ENCODE results near the gene ACTR1A.

ACTR1A gene

DNA sequence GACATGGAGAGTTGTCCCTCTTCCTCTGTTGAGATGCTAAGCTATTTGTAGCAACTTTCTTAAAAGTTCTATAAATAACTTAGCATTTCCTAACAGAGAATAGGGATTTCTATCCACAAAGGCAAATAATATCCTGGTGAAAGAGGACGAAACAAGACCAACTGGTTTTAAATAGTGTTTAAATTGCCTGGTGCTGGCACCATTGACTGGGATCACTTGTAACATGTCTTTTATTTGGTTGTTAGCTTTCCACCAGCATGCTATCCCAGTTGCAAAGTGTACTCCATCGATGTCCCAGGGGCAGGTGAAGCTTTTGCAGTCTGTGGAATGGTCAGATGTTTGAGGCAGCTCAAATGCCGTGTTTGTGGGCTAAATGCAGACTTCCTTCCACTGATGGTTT, 5.0 kb upstream of the ACTR1A start:
- no peak overlapping the region for H3K4me3 ChIP-seq (ENCODE audit: low read depth, low read length)
- no peak for DNase-seq (ENCODE audit: low read depth)
- TF ChIP-seq, protein P1, sequence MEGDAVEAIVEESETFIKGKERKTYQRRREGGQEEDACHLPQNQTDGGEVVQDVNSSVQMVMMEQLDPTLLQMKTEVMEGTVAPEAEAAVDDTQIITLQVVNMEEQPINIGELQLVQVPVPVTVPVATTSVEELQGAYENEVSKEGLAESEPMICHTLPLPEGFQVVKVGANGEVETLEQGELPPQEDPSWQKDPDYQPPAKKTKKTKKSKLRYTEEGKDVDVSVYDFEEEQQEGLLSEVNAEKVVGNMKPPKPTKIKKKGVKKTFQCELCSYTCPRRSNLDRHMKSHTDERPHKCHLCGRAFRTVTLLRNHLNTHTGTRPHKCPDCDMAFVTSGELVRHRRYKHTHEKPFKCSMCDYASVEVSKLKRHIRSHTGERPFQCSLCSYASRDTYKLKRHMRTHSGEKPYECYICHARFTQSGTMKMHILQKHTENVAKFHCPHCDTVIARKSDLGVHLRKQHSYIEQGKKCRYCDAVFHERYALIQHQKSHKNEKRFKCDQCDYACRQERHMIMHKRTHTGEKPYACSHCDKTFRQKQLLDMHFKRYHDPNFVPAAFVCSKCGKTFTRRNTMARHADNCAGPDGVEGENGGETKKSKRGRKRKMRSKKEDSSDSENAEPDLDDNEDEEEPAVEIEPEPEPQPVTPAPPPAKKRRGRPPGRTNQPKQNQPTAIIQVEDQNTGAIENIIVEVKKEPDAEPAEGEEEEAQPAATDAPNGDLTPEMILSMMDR (IDR thresholded peaks at IDR 0.05; ENCODE audit: low read depth, low read length) = no peak
- TF ChIP-seq, protein P2, sequence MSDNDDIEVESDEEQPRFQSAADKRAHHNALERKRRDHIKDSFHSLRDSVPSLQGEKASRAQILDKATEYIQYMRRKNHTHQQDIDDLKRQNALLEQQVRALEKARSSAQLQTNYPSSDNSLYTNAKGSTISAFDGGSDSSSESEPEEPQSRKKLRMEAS (IDR thresholded peaks at IDR 0.05; ENCODE audit: low read depth, low read length) = no peak
- TF ChIP-seq MYC (IDR thresholded peaks at IDR 0.05; ENCODE audit: low read depth, low read length) (no peak), POLR2A (IDR thresholded peaks at IDR 0.05; ENCODE audit: extremely low read depth, insufficient read length) (no peak)

GRCh38 chr10:102505462-102506115, 3.1 kb upstream of the ACTR1A start:
- TF ChIP-seq MYC (IDR thresholded peaks at IDR 0.05; ENCODE audit: low read depth, low read length) = no peak
- TF ChIP-seq POLR2A (IDR thresholded peaks at IDR 0.05; ENCODE audit: extremely low read depth, insufficient read length) = no peak
- TF ChIP-seq, protein P1 (IDR thresholded peaks at IDR 0.05; ENCODE audit: low read depth, low read length) = no peak
- TF ChIP-seq, protein P2 (IDR thresholded peaks at IDR 0.05; ENCODE audit: low read depth, low read length) = no peak
- H3K4me3 ChIP-seq (ENCODE audit: low read depth, low read length) = peak overlapping the region; percentile 87
- DNase-seq (ENCODE audit: low read depth) = no peak

GRCh38 chr10:102504976-102505300, 2.4 kb upstream of the ACTR1A start:
- TF ChIP-seq, protein P2 (IDR thresholded peaks at IDR 0.05; ENCODE audit: low read depth, low read length) = no peak
- no peak for TF ChIP-seq POLR2A (IDR thresholded peaks at IDR 0.05; ENCODE audit: extremely low read depth, insufficient read length)
- TF ChIP-seq, protein P1 (IDR thresholded peaks at IDR 0.05; ENCODE audit: low read depth, low read length) = no peak
- no peak for TF ChIP-seq MYC (IDR thresholded peaks at IDR 0.05; ENCODE audit: low read depth, low read length)
- H3K4me3 ChIP-seq (ENCODE audit: low read depth, low read length) = peak overlapping the region; percentile 87
- DNase-seq (ENCODE audit: low read depth) = no peak

DNA sequence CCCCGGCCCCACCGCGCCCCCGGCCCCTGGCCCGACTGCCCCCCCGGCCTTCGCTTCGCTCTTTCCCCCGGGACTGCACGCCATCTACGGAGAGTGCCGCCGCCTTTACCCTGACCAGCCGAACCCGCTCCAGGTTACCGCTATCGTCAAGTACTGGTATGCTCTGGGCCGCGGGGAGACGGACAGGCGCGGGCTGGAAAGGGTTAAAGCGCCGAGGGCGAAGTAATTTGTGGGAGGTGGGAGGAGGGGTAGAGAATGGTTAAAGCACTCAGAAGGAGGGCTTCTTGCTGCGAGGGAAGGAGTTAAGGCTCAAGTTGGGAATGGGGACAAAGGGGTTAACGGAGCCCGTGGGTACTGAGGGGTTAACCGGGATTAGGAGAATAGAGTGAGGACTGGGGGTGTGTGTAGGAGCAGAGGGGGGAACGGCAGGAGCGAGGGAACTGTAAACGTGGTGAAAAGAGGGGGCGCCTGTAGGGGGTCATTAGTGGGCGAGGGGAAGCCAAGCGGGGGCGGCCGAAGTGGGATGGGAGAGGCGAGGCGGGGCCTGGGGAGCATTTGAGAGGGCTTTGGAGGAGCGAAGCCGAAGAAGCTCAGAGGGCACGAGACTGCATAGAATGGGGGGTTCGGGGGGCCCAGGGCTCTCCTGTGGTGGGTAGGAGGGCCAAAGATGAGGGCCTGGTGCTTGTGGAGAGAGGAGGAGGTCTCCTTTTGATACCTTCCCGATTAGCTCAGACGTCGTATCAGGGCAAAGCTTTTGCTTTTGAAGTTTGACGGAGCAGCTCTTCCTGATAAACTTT, 1.9 kb upstream of the ACTR1A start:
- no peak for TF ChIP-seq MYC (IDR thresholded peaks at IDR 0.05; ENCODE audit: low read depth, low read length)
- DNase-seq (ENCODE audit: low read depth) = peak; percentile 72
- peak overlapping the region; percentile 87 for H3K4me3 ChIP-seq (ENCODE audit: low read depth, low read length)

DNA sequence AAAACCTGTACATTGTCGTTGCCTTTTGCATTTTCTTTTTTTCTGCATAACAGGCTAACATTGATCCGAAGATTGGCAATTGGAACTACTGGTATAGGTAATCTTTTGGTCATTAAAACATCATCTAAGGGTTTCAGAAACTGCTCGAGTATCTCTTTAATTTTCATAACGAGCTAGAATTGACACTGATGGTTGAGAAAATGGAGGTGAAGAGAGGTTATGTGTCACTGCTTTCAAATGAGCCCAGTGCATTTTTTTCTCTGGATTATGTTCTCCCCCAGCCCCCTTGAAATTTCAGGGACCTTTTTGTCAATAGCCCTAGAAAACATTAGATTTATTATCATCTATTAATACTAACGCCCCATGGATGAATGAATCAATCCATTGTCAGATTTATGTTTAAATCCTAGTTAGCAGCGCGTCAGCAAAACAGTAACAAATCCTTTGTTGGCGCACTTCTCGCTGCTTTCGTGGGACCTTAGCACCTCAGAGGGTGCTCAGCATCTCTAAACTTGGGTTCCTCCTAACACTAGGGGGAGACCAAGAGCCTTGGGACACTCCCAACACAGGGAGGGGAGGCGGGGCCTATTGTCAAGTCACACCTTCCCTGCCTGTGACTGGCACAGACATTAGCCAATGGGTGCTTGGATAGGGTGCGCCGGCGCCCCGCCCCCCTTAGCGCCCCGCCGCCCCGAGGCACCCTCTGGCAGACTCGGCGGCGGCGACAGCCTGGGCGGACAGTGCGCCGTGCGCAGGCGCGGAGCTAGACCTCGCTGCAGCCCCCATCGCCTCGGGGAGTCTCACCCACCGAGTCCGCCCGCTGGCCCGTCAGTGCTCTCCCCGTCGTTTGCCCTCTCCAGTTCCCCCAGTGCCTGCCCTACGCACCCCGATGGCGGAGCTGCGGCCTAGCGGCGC, 1.0 kb upstream of the ACTR1A start, which contains the start of gene SUFU:
Gene SUFU (plus strand): TSS at position 709 of the 915 bp plus-strand sequence. CDS start 181 bp downstream, at position 890.
- H3K4me3 ChIP-seq (ENCODE audit: low read depth, low read length) = peak within 1 kb of the TSS; percentile 91
- DNase-seq (ENCODE audit: low read depth) = peak; percentile 100
- TF ChIP-seq, protein P1 (IDR thresholded peaks at IDR 0.05; ENCODE audit: low read depth, low read length) = peak; percentile 95
- TF ChIP-seq, protein P2 (IDR thresholded peaks at IDR 0.05; ENCODE audit: low read depth, low read length) = peak; percentile 42
- TF ChIP-seq POLR2A (IDR thresholded peaks at IDR 0.05; ENCODE audit: extremely low read depth, insufficient read length) (peak; percentile 87), MYC (IDR thresholded peaks at IDR 0.05; ENCODE audit: low read depth, low read length) (no peak; the same call in 1 of the 2 replicates)

Data from NB4 (cell line).